DLD1 (cell line): ENCODE results near the gene SBK2.
"Not testable (repeated sequence)": the region's sequence is repeated elsewhere in the genome, so short reads cannot be mapped to it uniquely, and the experiment has no call there.

Source experiments
- in situ Hi-C: cut with HindIII; loops from 2 replicates; pipeline ENCODE4 v1.10.0; 2017; ENCODE audit warnings: low sequenced_read_pairs

SBK2 gene

DNA sequence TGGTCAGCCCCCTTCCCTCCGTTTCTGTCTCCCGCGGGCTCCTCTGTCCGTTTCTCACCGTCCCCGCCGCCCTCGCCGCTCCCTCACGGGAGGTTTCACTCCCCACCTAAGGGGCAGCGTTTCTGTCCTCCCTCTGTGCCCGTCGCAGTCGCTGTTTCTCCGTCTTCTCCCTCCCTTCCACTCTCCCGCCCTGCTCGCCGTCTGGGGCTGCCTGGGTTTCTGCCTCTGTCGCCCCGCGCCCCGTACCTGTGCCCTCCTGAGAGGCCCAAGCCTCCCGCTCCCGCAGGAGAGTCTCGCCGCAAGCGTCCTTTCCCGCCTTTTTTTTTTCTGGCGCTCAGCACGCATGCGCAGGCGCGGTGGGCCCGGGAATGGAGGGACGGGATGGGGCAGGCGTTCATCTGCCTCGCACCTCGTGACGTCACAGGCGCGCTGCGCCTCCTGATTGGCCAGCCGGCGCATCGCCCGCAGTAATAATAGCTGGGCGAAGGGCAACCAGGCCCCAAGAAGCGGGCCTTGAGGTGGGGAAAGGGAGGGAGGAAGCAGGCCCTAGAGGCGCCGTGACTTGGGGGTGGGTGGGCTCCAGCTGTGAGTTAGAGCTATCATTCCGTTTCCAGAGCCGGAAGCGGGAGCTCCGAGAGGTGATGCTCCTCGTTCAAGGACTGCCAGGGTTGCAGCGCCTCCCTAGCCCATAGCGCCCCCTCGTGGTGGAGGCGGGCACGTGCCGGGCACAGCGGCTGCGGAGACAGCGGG lies 33.3 kb downstream of the SBK2 start:
- in situ Hi-C loops: no loop called here

DNA sequence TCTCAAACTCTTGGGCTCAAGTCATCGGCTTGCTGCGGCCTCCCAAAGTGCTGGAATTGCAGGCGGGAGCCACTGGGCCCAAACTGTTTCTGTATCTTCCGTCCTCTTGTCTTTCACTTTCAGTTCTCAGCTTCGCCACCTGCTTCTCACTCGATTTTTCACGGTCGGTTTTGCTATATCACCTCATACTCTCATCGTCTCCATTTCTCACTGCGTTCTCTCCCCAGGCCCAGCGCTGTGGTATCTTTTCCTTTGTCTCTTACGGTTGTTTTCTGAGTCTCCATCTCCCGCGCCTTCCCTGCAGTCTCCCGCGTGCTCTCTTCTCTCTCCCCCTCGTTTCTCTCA lies 33.8 kb downstream of the SBK2 start:
- in situ Hi-C loops: no loop called here

DNA sequence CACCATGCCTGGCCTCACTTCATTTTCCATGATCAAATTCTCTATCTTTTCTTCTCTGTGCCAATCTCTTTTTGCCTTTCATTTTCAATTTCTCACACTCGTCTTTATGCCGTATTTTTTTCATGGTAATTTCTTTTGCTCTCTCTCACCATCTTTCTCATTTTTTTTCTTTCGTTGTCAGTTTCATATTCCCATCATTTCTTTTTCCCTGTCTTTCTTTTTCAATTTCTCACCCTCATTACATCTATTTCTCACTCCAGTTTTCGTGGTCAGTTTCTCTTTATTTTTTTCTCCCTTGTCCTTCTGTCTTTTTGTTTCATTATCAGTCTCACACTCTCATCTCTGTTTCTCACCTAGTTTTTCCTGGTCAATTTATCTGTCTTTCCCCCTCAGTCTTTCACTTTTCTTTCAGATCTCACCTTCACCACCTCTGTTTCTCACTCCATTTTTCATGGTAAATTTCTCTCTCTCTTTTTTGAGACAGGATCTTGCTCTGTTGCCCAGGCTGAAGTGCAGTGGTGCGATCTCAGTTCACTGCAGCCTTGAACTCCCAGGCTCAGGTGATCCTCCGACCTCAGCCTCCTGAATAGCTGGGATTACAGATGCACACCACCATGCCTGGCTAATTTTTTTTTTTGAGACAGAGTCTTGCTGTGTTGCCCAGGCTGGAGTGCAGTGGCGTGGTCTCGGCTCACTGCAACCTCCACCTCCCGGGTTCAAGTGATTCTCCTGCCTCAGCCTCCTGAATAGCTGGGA lies 34.6 kb downstream of the SBK2 start:
- in situ Hi-C loops: no loop called here

DNA sequence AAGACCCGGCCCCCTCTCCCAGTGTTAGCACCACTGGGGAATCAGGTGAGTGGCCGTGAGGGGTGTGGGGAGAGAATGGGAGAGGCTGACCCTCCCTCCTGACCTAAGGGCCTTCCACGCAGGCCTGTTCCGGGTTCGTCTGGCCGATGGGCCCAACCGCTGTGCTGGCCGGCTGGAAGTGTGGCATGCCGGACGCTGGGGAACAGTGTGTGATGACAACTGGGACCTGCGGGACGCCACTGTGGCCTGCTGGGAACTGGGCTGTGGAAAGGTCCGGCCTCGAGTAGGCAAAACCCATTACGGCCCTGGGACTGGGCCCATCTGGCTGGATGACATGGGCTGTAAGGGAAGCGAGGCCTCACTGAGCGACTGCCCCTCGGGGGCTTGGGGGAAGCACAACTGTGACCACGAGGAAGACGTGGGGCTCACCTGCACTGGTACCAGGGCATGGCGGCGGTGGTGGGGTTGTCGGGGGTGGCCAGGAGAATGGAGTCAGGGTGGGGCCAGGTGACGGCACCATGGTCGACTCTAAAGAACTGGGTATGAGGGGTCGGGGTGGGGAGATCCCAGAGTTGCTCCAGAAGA lies 36.5 kb downstream of the SBK2 start:
- in situ Hi-C loops: no loop called here

DNA sequence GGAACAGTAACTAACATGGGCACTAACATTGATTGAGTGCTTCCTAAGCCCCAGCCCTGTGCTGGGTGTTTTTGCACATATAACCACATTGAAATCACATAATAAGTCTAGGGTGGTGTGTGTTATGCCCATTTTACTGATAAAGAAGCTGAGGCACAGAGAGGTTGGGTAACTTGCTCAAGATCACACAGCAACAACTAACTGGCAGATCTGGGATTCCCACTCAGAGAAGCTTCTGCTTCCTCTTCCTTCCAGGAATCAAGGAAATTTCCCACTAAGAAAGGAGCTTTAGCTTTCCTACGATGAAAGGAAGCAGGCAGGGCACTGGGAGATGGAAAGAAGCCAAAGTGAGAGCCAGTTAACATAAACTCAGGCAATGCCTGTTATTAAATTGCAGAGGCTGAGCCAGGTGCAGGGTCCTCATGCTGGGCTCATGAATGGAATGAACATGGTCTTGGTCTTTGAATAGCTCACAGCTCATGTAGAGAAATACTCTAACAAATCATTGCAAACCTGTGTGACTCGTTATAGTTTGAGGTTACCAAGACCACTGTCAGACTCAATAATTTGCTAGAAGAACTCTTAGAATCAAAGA lies 38.6 kb downstream of the SBK2 start:
- in situ Hi-C loops: no loop called here

DNA sequence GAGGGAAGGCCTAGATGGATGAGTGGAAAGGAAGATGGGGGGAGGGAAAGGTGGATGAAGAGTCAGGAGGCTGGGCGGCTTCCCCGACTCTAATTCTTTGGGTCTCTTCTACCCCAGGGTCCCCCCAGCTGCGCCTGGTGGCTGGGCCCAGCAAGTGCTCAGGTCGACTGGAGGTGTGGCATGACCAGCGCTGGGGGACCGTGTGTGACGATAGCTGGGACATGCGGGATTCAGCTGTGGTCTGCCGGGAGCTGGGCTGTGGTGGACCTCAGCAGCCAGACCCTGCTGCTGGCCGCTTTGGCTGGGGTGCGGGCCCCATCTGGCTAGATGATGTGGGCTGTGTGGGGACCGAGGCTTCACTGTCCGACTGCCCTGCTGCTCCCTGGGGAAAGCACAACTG lies 39.2 kb downstream of the SBK2 start:
- in situ Hi-C loops: no loop called here

DNA sequence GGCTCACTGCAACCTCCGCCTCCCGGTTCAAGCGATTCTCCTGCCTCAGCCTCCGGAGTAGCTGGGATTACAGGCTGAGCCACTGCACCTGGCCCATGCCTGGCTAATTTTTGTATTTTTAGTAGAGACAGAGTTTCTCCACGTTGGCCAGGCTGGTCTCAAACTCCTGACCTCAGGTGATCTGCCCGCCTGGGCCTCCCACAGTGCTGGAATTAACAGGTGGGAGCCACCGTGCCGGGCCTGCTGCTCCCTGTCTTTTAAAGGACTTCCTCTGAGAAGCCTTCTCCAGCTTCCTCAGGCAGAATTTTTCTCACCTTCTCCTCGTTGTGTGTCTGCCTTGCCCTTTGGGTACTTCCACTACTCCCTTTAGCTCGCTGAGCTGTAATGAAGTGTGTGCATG lies 40.1 kb downstream of the SBK2 start:
- in situ Hi-C loops: not testable (repeated sequence)

DNA sequence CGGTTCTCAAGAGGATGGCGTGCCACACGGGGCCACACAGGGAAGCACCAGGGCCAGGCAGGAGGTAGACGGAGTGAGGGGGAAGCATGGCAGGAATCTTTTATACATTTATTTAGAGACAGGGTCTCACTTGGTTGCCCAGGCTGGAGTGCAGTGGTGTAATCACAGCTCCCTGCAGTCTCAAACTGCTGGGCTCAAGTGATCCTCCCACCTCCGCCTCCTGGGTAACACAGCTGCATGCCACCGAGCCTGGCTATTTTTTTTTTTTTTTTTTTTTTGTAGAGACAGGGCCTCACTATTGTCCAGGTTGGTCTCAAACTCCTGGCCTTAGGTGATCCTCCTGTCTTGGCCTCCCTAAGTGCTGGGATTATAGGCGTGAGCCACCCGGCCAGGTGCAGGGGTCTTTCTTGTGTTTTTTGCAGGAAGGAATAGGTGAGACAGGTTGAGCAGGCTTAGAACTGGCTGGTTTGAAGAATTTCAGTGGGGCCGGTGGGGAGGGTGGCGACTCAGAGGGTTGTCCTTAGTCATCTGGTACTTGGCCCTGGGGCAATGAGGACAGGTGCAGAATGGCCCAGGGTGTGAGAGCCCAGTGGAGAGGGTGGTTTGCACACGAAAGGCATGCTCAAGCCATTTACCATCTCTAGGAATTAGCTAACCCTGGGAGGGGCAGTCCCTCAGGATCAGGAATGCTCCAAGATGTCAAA lies 41.1 kb downstream of the SBK2 start:
- in situ Hi-C loops: no loop called here

DNA sequence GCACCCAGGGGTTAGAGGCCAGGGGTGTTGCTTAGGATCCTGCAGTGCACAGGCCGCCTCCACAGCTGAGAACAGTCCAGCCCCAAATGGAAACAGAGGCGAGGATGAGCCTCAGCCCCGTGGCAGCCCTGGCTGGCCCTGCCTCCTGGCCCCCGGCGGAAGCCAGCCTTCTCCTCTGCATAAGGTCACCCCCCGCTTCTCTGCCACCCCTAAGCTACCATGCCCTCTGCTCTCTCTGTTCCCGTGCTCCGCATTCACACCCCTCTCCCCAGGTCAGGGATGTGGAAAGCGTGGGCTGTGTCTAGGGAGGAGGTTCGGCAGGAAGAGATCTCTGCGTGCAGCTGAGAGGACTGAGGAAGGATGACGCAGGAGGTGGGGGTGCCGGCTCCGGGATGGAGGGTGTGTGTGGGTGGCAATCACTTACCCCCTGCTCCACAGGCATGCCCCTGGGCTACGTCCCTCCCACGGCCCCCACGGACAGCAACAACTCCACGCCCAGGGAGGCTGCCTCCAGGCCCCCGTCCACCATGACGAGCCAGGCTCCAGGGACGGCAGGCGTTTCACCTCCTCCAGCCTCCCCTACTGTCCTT lies 42.7 kb downstream of the SBK2 start:
- in situ Hi-C loops: no loop called here

DNA sequence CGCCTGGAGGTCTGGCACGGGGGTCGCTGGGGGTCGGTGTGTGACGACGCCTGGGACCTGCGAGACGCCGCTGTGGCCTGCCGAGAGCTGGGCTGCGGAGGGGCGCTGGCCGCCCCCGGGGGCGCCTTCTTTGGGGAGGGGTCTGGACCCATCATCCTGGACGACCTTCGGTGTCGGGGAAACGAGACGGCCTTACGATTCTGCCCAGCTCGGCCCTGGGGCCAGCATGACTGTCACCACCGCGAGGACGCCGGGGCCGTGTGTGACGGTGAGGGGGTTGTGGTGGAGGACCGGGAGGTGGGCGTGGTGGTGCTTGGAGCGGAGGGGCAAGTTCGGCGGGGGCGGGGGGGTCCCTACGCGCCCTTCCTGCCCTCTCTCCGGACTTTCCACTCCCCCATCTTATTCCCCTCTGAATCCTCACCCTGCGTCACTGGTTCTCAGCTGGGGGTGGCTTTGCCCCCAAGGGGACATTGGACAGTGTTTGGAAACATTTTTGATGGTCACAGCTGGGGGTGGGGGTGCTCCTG lies 43.2 kb downstream of the SBK2 start:
- in situ Hi-C loops: no loop called here

DNA sequence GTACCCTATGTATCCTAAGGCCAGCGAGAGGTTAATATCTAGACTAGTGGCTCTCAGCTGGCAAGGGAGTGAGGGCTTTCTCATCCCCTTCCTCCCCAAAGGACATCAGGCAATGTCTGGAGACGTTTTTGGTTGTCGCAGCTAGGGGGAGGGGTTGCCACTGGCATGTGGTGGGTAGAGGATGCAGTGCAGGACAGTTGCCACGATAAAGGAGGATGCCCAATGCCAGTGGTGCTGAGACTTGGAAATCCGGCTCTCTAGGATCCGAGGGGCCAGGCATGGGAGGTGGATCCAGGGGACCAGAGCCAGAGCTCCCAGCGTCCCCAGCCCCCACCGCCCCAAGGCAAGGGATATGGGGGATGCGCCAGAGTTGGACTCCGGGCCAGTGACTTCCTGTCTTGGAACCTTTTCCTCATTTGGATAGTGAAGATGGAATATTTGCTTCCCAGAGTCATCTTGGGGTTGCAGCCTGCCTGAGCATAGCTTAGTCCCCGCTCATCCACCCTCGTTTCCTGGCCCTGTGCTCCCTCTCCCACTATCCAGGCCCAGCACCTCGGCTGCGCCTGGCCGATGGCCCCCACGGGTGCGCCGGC lies 43.8 kb downstream of the SBK2 start:
- in situ Hi-C loops: no loop called here

DNA sequence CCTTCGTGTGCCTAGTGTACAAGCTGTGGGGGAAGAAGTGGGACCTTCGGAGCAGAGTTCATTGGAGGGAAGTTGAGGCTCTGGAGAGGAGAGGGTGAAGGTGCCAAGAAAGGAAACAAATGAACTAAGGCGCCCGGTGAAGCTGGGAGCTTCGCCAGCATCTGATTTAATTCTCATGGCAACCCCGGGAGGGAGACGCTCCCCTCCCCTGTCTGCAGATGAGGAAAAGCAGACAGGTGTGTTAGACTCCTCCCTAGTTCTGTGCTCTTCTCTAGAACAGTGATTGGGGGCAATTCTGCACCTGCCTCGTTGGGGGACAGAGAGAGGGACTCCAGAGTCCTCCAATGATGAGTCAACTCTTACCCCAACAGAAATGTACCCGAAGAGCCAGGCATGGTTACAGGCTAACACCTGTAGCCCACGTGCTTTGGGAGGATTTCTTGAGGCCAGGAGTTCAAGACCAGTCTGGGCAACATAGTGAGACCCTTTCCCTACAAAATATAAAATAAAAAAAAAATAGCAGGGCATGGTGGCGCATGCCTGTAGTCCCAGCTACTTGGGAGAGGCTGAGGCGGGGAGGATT lies 44.5 kb downstream of the SBK2 start:
- in situ Hi-C loops: no loop called here

DNA sequence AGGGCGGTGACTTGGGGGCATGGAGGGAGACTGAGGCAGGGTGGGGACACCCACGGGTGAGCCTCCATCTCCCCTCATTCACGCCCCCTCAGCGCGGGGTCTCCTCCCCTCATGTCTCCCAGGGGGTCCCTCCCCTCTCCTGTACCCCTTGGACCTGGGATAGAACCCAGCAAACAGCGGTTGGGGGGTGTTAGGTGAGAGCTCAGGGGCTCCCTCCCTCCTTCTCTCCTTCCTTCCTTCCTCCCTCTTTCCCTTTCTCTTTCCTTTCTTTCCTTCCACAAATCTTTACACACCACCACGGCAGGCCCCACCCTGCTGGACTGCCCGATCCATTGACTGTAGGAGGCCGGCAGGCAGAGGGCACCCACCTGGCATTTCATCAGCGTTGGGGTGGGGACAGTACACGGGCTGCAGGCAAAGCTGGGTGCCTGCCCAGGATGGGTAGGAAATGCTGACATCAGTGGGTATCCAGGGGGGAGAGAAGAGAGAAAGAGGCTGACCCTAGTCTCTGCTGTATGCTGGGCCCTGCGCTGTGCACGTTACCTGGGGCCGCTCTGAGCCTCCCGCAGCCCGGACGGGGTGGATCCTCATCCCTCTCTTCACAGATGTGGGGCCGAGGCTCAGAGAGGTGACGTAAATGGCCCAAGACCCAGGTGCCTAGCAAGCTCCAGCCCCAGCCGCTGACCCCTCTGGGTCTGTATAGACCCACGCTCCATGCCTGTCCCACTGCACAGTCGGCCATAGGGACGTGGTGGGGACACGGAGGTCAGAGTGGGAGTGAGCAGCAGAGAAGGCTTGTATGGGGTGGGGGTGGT lies 45.2 kb downstream of the SBK2 start:
- in situ Hi-C loops: no loop called here

DNA sequence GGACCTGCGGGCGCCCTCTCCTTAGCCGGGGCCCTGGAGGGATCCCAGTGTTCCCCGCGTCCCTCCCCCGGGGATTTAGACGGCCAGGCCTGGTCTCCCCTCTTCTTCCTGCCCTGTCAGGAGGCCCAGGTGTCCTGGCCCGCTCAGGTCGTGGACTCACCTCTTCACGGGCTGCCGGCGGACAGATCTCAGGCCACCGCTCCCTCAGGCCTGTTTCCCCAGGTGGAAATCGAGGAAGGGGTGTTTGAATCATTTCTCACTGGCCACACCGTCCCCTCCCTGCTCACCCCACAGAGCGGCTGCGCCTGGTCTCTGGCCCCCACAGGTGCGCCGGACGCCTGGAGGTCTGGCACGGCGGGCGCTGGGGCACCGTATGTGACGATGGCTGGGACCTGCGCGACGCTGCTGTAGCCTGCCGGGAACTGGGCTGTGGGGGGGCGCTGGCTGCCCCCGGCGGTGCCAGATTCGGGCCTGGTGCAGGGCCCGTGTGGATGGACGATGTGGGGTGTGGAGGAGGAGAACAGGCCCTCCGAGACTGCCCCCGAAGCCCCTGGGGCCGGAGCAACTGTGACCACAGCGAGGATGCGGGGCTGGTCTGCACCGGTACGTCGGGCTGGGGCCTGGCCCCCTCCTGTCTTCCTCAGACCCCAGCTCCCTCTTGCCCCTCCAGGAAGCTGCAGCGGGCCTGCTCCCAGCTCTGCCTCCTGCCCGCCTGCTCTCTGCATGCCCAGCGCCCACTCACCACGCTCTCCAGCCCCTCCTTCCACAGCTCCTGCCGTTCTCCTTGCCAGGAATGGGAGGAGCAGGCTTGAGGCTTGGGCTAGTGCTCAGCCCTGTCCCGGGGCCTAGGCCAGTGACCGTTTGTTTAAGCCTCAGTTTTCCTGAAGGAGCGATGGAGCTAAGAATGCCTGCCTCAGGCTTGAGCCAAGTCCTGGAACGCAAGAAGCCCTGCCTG lies 46.2 kb downstream of the SBK2 start:
- in situ Hi-C loops: no loop called here

DNA sequence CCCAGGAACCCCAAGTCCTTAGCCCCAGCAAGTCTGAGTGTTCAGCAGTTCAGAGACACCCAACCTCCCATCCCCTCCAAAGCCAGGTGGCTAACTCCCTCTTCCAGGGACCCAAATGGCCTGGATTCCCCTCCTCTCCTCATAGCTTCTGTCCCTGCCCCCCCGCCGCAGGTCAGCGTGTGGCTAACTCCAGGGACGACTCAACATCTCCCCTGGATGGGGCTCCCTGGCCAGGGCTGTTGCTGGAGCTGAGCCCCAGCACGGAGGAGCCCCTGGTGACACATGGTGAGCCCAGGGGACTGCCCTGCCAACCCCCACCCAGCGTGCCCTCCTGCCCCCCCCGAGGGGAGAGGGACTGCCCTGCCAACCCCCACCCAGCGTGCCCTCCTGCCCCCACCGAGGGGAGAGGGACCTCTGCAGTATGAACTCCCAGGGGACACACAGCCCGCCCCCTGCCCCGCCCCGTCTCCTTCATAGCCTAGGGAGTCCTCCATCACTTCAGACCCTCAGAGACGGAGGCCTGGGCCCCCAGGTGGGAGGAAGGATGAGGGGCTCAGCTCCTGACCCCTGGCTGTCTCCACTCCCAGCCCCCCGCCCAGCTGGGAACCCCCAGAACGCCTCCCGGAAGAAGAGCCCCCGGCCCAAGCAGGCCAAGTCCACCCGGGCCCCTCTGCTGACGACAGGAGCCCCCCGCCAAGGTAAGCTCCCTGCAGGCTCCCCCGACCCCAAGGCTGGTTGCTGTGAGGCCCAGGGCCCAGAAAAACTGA lies 47.0 kb downstream of the SBK2 start:
- in situ Hi-C loops: no loop called here

DNA sequence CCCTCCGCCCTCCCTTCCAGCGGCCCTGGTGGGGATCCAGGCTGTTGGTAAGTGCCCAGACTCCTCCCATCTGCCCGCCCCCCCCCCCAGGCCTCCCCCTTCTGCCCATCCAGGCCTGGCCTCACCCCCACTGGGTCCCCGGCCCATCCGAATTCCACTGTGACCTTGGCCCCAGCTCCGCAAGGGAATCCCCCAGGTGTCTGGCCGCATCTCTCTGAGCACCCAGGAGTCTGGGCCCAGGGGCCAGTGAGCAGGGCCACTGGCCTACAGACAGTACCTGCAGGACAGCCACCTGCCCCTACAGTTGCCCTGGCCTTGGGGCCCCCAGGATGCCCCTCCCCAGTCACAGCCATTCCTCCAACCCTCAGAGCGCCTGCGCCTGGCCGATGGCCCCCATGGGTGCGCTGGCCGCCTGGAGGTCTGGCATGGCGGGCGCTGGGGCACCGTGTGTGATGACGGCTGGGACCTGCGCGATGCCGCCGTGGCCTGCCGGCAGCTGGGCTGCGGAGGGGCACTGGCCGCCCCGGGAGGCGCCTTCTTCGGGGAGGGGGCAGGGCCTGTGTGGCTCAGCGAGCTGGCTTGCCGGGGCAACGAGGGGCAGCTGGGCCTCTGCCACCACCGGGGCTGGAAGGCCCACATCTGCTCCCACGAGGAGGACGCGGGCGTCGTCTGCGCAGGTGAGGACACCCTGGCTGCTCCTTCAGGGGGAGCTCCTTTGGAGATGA lies 47.8 kb downstream of the SBK2 start:
- in situ Hi-C loops: no loop called here
